WTC11 (cell line): Measurements from ENCODE around the gene KRR1.

Source experiments
- FOXJ3 ChIP-seq: sonication (generic); formaldehyde crosslinking; IDR thresholded peaks from 2 replicates; pipeline ENCODE4 v1.9.0; 2021; ENCODE audit warnings: missing genetic modification reagents, mild to moderate bottlenecking, borderline replicate concordance
- MAX ChIP-seq: sonication (generic); formaldehyde crosslinking; IDR thresholded peaks from 2 replicates; pipeline ENCODE4 v1.8.0; 2022; ENCODE audit warnings: mild to moderate bottlenecking, missing genetic modification reagents
- SP1 ChIP-seq: sonication (generic); formaldehyde crosslinking; conservative IDR thresholded peaks from 2 replicates; pipeline ENCODE4 v1.8.1; 2022; ENCODE audit warnings: missing genetic modification reagents
- TEAD4 ChIP-seq: sonication (generic); formaldehyde crosslinking; IDR thresholded peaks from 2 replicates; pipeline ENCODE4 v1.8.0; 2022; ENCODE audit warnings: mild to moderate bottlenecking, missing genetic modification reagents
- ZNF423 ChIP-seq: fragments of 250-450 bp; sonication (Bioruptor Pico); IDR thresholded peaks from 2 replicates; pipeline ENCODE4 v2.1.2; 2022; ENCODE audit warnings: mild to moderate bottlenecking, moderate library complexity
- TF ChIP-seq, protein P1 (sequence below): fragments of 200-600 bp; IDR thresholded peaks from 2 replicates; pipeline ENCODE4 v1.8.0; 2022; ENCODE audit warnings: antibody characterized with exemption
- TF ChIP-seq, protein P2 (sequence below): sonication (generic); formaldehyde crosslinking; IDR thresholded peaks from 2 replicates; pipeline ENCODE4 v1.8.1; 2022; ENCODE audit warnings: low read depth, mild to moderate bottlenecking, moderate library complexity, missing genetic modification reagents, borderline replicate concordance

GRCh38 chr12:75480469-75480949, 30.9 kb downstream of the KRR1 start, which contains the start of gene GLIPR1:
- TF ChIP-seq, protein P1, sequence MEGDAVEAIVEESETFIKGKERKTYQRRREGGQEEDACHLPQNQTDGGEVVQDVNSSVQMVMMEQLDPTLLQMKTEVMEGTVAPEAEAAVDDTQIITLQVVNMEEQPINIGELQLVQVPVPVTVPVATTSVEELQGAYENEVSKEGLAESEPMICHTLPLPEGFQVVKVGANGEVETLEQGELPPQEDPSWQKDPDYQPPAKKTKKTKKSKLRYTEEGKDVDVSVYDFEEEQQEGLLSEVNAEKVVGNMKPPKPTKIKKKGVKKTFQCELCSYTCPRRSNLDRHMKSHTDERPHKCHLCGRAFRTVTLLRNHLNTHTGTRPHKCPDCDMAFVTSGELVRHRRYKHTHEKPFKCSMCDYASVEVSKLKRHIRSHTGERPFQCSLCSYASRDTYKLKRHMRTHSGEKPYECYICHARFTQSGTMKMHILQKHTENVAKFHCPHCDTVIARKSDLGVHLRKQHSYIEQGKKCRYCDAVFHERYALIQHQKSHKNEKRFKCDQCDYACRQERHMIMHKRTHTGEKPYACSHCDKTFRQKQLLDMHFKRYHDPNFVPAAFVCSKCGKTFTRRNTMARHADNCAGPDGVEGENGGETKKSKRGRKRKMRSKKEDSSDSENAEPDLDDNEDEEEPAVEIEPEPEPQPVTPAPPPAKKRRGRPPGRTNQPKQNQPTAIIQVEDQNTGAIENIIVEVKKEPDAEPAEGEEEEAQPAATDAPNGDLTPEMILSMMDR: no peak
- TF ChIP-seq, protein P2, sequence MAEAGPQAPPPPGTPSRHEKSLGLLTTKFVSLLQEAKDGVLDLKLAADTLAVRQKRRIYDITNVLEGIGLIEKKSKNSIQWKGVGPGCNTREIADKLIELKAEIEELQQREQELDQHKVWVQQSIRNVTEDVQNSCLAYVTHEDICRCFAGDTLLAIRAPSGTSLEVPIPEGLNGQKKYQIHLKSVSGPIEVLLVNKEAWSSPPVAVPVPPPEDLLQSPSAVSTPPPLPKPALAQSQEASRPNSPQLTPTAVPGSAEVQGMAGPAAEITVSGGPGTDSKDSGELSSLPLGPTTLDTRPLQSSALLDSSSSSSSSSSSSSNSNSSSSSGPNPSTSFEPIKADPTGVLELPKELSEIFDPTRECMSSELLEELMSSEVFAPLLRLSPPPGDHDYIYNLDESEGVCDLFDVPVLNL: no peak
- TF ChIP-seq MAX: no peak
- TF ChIP-seq SP1: no peak
- no peak for TF ChIP-seq ZNF423 (CRISPR knock-in tag)
- no peak for TF ChIP-seq FOXJ3 (CRISPR knock-in tag)
- no peak for TF ChIP-seq TEAD4
